ENCODE data around the gene ERVK3-1. TPM values are rescaled to one million over a fixed set of nuclear protein-coding genes. Genes with fewer than 3 reads are reported as not detected.

The ERVK3-1 gene
- polyA plus RNA-seq, 3 donors = 34.6 to 61.5 (median 38.8) TPM

DNA sequence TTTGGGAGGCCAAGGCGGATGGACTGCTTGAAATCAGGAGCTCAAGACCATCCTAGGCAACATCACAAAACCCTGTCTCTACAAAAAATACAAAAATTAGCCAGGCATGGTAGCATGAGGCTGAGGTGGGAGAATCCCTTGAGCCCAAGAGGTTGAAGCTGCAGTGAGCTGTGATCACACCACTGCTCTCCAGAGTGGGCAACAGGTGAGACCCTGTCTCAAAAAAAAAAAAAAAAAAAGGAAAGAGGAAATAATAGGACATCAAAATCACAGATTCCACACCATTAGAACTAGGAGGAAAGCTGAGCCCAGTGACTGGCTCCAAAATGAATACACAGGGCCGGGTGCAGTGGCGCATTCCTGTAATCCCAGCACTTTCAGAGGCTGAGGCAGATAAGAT is 29.6 kb upstream of the ERVK3-1 start:
- Mint-ChIP-seq H3K4me3 (no peak overlapping the region), H3K27me3 (ENCODE audit: low read depth in 3 of 3) (peaks cover 0 to 3% (median 0%) of the 10 kb centered on the region in 3 donors), H3K27ac (no peak overlapping the region), H3K9me3 (peaks cover 49 to 89% (median 75%) of the 10 kb centered on the region in 7 donors), H3K36me3 (peaks cover 26 to 40% of the 10 kb centered on the region in 2 donors), H3K4me1 (peaks cover 20% of the 10 kb centered on the region)
- H3K4me3 ChIP-seq (replicated peaks in 1 of 3; ENCODE audit: low read depth in 2 of 3, low read length in 3 of 3) = no peak overlapping the region
- WGBS (ENCODE audit: insufficient coverage) = 95% methylated on average over 2 of the region's 3 CpGs
- H3K9me3 ChIP-seq (replicated peaks in 1 of 2; ENCODE audit: control insufficient read depth in 1 of 2, insufficient read depth in 1 of 2, low read length in 2 of 2) = peaks cover 66 to 71% of the 10 kb centered on the region in 2 donors
- H3K27ac ChIP-seq (ENCODE audit: low read depth in 1 of 2, low read length in 2 of 2) = no peak overlapping the region
- H3K36me3 ChIP-seq (replicated peaks in 1 of 2; ENCODE audit: control insufficient read depth in 1 of 2, insufficient read depth in 2 of 2, low read length in 2 of 2) = peaks cover 0 to 16% of the 10 kb centered on the region in 2 donors
- peaks cover 16% of the 10 kb centered on the region for H3K79me2 ChIP-seq (ENCODE audit: insufficient read depth, low read length)
- H3K4me2 ChIP-seq (replicated peaks; ENCODE audit: extremely low read depth, low read length, poor library complexity, severe bottlenecking) = no peak overlapping the region
- no peaks in the 10 kb centered on the region for H3K27me3 ChIP-seq (ENCODE audit: control insufficient read depth in 2 of 2, insufficient read depth in 2 of 2, low read length in 2 of 2)
- TF ChIP-seq, protein P1, sequence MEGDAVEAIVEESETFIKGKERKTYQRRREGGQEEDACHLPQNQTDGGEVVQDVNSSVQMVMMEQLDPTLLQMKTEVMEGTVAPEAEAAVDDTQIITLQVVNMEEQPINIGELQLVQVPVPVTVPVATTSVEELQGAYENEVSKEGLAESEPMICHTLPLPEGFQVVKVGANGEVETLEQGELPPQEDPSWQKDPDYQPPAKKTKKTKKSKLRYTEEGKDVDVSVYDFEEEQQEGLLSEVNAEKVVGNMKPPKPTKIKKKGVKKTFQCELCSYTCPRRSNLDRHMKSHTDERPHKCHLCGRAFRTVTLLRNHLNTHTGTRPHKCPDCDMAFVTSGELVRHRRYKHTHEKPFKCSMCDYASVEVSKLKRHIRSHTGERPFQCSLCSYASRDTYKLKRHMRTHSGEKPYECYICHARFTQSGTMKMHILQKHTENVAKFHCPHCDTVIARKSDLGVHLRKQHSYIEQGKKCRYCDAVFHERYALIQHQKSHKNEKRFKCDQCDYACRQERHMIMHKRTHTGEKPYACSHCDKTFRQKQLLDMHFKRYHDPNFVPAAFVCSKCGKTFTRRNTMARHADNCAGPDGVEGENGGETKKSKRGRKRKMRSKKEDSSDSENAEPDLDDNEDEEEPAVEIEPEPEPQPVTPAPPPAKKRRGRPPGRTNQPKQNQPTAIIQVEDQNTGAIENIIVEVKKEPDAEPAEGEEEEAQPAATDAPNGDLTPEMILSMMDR (IDR thresholded peaks at IDR 0.05) = no peak
- DNase-seq = no peak
- no peaks in the 10 kb centered on the region for H4K20me1 ChIP-seq (ENCODE audit: insufficient read depth, low read length)
- intact Hi-C loops (cut with micrococcal nuclease) = loop anchor here in 1 of 2 donors (5.0 kb wide), 1 partner anchor 93 kb away; the partner anchor contains the start of gene ZNF274
- peaks cover 15 to 25% of the 10 kb centered on the region in 2 donors for H3K4me1 ChIP-seq (ENCODE audit: control insufficient read depth in 1 of 2, insufficient read depth in 2 of 2, low read length in 2 of 2)
- H3K9ac ChIP-seq (ENCODE audit: insufficient read depth, low read length, poor library complexity, severe bottlenecking) = no peak overlapping the region
- no peak overlapping the region for H2AFZ ChIP-seq (ENCODE audit: insufficient read depth, low read depth, low read length, poor library complexity, severe bottlenecking)

DNA sequence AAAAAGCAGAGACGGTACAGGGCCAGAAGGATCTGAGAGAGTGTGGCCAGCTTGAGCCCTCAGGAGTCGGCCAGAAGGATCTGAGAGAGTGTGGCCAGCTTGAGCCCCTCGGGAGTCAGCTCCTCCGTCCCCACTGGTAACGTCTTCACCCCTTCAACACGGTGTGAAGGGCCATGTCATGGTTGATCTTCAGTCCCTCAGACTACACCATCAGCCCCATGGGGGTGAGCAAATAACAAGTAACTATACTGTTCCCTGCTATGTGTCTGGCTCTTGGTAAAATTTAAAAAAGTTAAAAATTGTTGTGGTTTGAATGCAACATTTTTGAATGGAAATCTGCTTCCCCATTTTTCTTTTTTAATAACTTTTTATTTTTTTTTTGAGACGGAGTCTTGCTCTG is 28.0 kb upstream of the ERVK3-1 start:
- intact Hi-C loops (cut with micrococcal nuclease) = loop anchor here in 1 of 2 donors (5.0 kb wide), 1 partner anchor 95 kb away; the partner anchor contains the start of gene ZNF274
- Histone ChIP-seq H3K4me1 (ENCODE audit: control insufficient read depth in 1 of 2, insufficient read depth in 2 of 2, low read length in 2 of 2) (peaks cover 15 to 25% of the 10 kb centered on the region in 2 donors), H4K20me1 (ENCODE audit: insufficient read depth, low read length) (no peaks in the 10 kb centered on the region), H3K9me3 (replicated peaks in 1 of 2; ENCODE audit: control insufficient read depth in 1 of 2, insufficient read depth in 1 of 2, low read length in 2 of 2) (peaks cover 49 to 67% of the 10 kb centered on the region in 2 donors), H3K4me3 (replicated peaks in 1 of 3; ENCODE audit: low read depth in 2 of 3, low read length in 3 of 3) (no peak overlapping the region), H3K4me2 (replicated peaks; ENCODE audit: extremely low read depth, low read length, poor library complexity, severe bottlenecking) (no peak overlapping the region), H3K9ac (ENCODE audit: insufficient read depth, low read length, poor library complexity, severe bottlenecking) (no peak overlapping the region), H3K79me2 (ENCODE audit: insufficient read depth, low read length) (peaks cover 16% of the 10 kb centered on the region), H3K27me3 (ENCODE audit: control insufficient read depth in 2 of 2, insufficient read depth in 2 of 2, low read length in 2 of 2) (no peaks in the 10 kb centered on the region), H3K36me3 (replicated peaks in 1 of 2; ENCODE audit: control insufficient read depth in 1 of 2, insufficient read depth in 2 of 2, low read length in 2 of 2) (peaks cover 0 to 2% of the 10 kb centered on the region in 2 donors), H3K27ac (ENCODE audit: low read depth in 1 of 2, low read length in 2 of 2) (no peak overlapping the region), H2AFZ (ENCODE audit: insufficient read depth, low read depth, low read length, poor library complexity, severe bottlenecking) (no peak overlapping the region)
- peaks cover 20% of the 10 kb centered on the region for H3K4me1 Mint-ChIP-seq
- H3K36me3 Mint-ChIP-seq = peaks cover 30 to 32% of the 10 kb centered on the region in 2 donors
- peaks cover 0 to 3% (median 2%) of the 10 kb centered on the region in 3 donors for H3K27me3 Mint-ChIP-seq (ENCODE audit: low read depth in 3 of 3)
- H3K4me3 Mint-ChIP-seq = no peak overlapping the region
- TF ChIP-seq, protein P1 (IDR thresholded peaks at IDR 0.05) = no peak
- H3K27ac Mint-ChIP-seq = no peak overlapping the region
- 86% methylated on average over 2 of the region's 7 CpGs for WGBS (ENCODE audit: insufficient coverage)
- no peak for DNase-seq
- H3K9me3 Mint-ChIP-seq = peaks cover 41 to 86% (median 68%) of the 10 kb centered on the region in 7 donors

Data from CD14-positive monocyte (primary cell).